Measurements from ENCODE around the gene ING4.

ING4 gene

GRCh38 chr12:6632026-6632983, 30.6 kb downstream of the ING4 start:
- no peak for TF ChIP-seq CTCF (IDR thresholded peaks at IDR 0.05)
- peaks cover 0 to 22% of the 10 kb centered on the region in 2 donors for H3K27me3 ChIP-seq
- H3K27ac ChIP-seq: no peak overlapping the region
- intact Hi-C loops (cut with DNase I; ENCODE audit: low total_unique reads): no loop called here
- no peaks in the 10 kb centered on the region for H3K36me3 ChIP-seq
- no peak overlapping the region for H3K4me3 ChIP-seq
- no peaks in the 10 kb centered on the region for H3K9me3 ChIP-seq
- DNase-seq: no peak
- peaks cover 0 to 3% (median 0%) of the 10 kb centered on the region in 4 donors for H3K4me1 ChIP-seq

GRCh38 chr12:6631549-6631961, 31.4 kb downstream of the ING4 start:
- H3K4me3 ChIP-seq: no peak overlapping the region
- intact Hi-C loops (cut with DNase I; ENCODE audit: low total_unique reads): no loop called here
- H3K9me3 ChIP-seq: no peaks in the 10 kb centered on the region
- no peak for DNase-seq
- H3K27ac ChIP-seq: no peak overlapping the region
- peaks cover 0 to 22% of the 10 kb centered on the region in 2 donors for H3K27me3 ChIP-seq
- no peak for TF ChIP-seq CTCF (IDR thresholded peaks at IDR 0.05)
- peaks cover 0 to 3% (median 0%) of the 10 kb centered on the region in 4 donors for H3K4me1 ChIP-seq
- no peaks in the 10 kb centered on the region for H3K36me3 ChIP-seq

GRCh38 chr12:6630736-6631135, 32.2 kb downstream of the ING4 start:
- DNase-seq: no peak
- intact Hi-C loops (cut with DNase I; ENCODE audit: low total_unique reads): no loop called here
- Histone ChIP-seq H3K36me3 (no peaks in the 10 kb centered on the region), H3K4me1 (peaks cover 0 to 3% (median 0%) of the 10 kb centered on the region in 4 donors), H3K27ac (no peak overlapping the region), H3K4me3 (no peak overlapping the region), H3K9me3 (no peaks in the 10 kb centered on the region), H3K27me3 (peaks cover 0 to 16% of the 10 kb centered on the region in 2 donors)
- no peak for TF ChIP-seq CTCF (IDR thresholded peaks at IDR 0.05)

GRCh38 chr12:6627616-6628015, 35.3 kb downstream of the ING4 start:
- no peaks in the 10 kb centered on the region for H3K9me3 ChIP-seq
- H3K27ac ChIP-seq: no peak overlapping the region
- no peak overlapping the region for H3K4me3 ChIP-seq
- H3K27me3 ChIP-seq: peaks cover 0 to 13% of the 10 kb centered on the region in 2 donors
- peaks cover 0 to 2% (median 0%) of the 10 kb centered on the region in 4 donors for H3K4me1 ChIP-seq
- H3K36me3 ChIP-seq: no peaks in the 10 kb centered on the region
- DNase-seq: no peak
- no peak for TF ChIP-seq CTCF (IDR thresholded peaks at IDR 0.05)
- intact Hi-C loops (cut with DNase I; ENCODE audit: low total_unique reads): no loop called here

- no peak for TF ChIP-seq CTCF (IDR thresholded peaks at IDR 0.05)
- H3K27me3 ChIP-seq: peaks cover 0 to 13% of the 10 kb centered on the region in 2 donors
- no peak overlapping the region for H3K4me3 ChIP-seq
- no peaks in the 10 kb centered on the region for H3K4me1 ChIP-seq
- intact Hi-C loops (cut with DNase I; ENCODE audit: low total_unique reads): no loop called here
- no peak for DNase-seq
- no peak overlapping the region for H3K27ac ChIP-seq
- no peaks in the 10 kb centered on the region for H3K9me3 ChIP-seq
- no peaks in the 10 kb centered on the region for H3K36me3 ChIP-seq
Measured at GRCh38 chr12:6626654-6627283, 36.1 kb downstream of the ING4 start.

Measured in tibial artery (tissue), 4 donors.